GM23338 (cell line): Measurements from ENCODE around the gene RYR3. TPM values are rescaled to one million over a fixed set of nuclear protein-coding genes. Genes with fewer than 3 reads are reported as not detected.

ENCODE experiments used
- ATAC-seq: fragments of 200-7000 bp; cut with Tn5 transposase; 3 replicates; pipeline ENCODE4 v1.9.1; 2020
- DNase-seq: peaks from one replicate; pipeline ENCODE4 v3.0.0-alpha.2; 2015; ENCODE audit warnings: low spot score
- H2AFZ ChIP-seq: fragments of 200-600 bp; sonication (generic); 2 replicates; pipeline ENCODE4 v1.8.0; 2016; ENCODE audit warnings: antibody characterized with exemption, mild to moderate bottlenecking, moderate library complexity
- H3F3A ChIP-seq: fragments of 200-600 bp; sonication (generic); replicated peaks from 2 replicates; pipeline ENCODE4 v1.8.0; 2017; ENCODE audit warnings: antibody characterized with exemption, mixed run types, low read depth
- H3K27ac ChIP-seq: fragments of 200-600 bp; sonication (generic); 2 replicates; pipeline ENCODE4 v1.6.1; 2016; ENCODE audit warnings: low read depth
- H3K27me3 ChIP-seq: fragments of 200-600 bp; sonication (generic); 2 replicates; pipeline ENCODE4 v1.8.0; 2016; ENCODE audit warnings: mild to moderate bottlenecking, mixed run types, moderate library complexity; ENCODE audit not compliant: insufficient read depth
- H3K36me3 ChIP-seq: fragments of 200-600 bp; sonication (generic); 2 replicates; pipeline ENCODE4 v1.8.0; 2016; ENCODE audit warnings: mild to moderate bottlenecking; ENCODE audit not compliant: insufficient read depth
- H3K4me1 ChIP-seq: fragments of 200-600 bp; sonication (generic); 2 replicates; pipeline ENCODE4 v1.8.0; 2016; ENCODE audit warnings: mild to moderate bottlenecking, moderate library complexity; ENCODE audit not compliant: insufficient read depth
- H3K4me2 ChIP-seq: fragments of 200-600 bp; sonication (generic); 2 replicates; pipeline ENCODE4 v1.7.1; 2017; ENCODE audit warnings: mixed run types
- H3K4me3 ChIP-seq: fragments of 200-600 bp; sonication (generic); 2 replicates; pipeline ENCODE4 v1.6.1; 2016; ENCODE audit warnings: mixed run types
- H3K79me2 ChIP-seq: fragments of 200-600 bp; sonication (generic); replicated peaks from 2 replicates; pipeline ENCODE4 v1.8.0; 2017; ENCODE audit warnings: mild to moderate bottlenecking; ENCODE audit not compliant: insufficient read depth
- H3K9me2 ChIP-seq: fragments of 200-600 bp; sonication (generic); 2 replicates; pipeline ENCODE4 v1.8.0; 2017; ENCODE audit not compliant: insufficient read depth
- H4K20me1 ChIP-seq: fragments of 200-600 bp; sonication (generic); replicated peaks from 2 replicates; pipeline ENCODE4 v1.8.0; 2017; ENCODE audit warnings: mild to moderate bottlenecking; ENCODE audit not compliant: insufficient read depth
- H3K27ac Mint-ChIP-seq: 2 replicates; pipeline ENCODE4 v1.8.0; 2020; ENCODE audit warnings: inconsistent platforms, mild to moderate bottlenecking, moderate library complexity, mixed read lengths
- H3K27me3 Mint-ChIP-seq: 3 replicates; pipeline ENCODE4 v1.8.0; 2022; ENCODE audit warnings: low read depth, mild to moderate bottlenecking, moderate library complexity, mixed read lengths, inconsistent platforms; ENCODE audit not compliant: insufficient read depth, poor library complexity
- H3K36me3 Mint-ChIP-seq: 3 replicates; pipeline ENCODE4 v1.8.0; 2021; ENCODE audit warnings: low read depth, mild to moderate bottlenecking, inconsistent platforms, moderate library complexity, mixed read lengths
- H3K4me1 Mint-ChIP-seq: 3 replicates; pipeline ENCODE4 v1.8.0; 2020; ENCODE audit warnings: mild to moderate bottlenecking, inconsistent platforms, mixed read lengths
- H3K4me3 Mint-ChIP-seq: 3 replicates; pipeline ENCODE4 v1.8.0; 2021; ENCODE audit warnings: moderate library complexity, mild to moderate bottlenecking, inconsistent platforms, mixed read lengths
- H3K9me3 Mint-ChIP-seq: 3 replicates; pipeline ENCODE4 v1.8.0; 2020; ENCODE audit warnings: moderate library complexity, mild to moderate bottlenecking, inconsistent platforms, mixed read lengths
- EZH2 ChIP-seq: fragments of 200-600 bp; sonication (generic); IDR thresholded peaks from one replicate; pipeline ENCODE4 v1.8.0; 2017; ENCODE audit warnings: antibody characterized with exemption, mild to moderate bottlenecking, low read depth; ENCODE audit not compliant: unreplicated experiment
- EZH2phosphoT487 ChIP-seq: fragments of 200-600 bp; sonication (generic); IDR thresholded peaks from one replicate; pipeline ENCODE4 v1.8.1; 2018; ENCODE audit warnings: antibody characterized with exemption; ENCODE audit not compliant: unreplicated experiment
- NANOG ChIP-seq: IDR thresholded peaks from 2 replicates; pipeline ENCODE4 v1.6.1; 2016; ENCODE audit warnings: antibody characterized with exemption, borderline replicate concordance
- STAT1 ChIP-seq: IDR thresholded peaks from one replicate; pipeline ENCODE4 v1.6.1; 2016; ENCODE audit warnings: antibody characterized with exemption; ENCODE audit not compliant: unreplicated experiment
- ZNF114 ChIP-seq: fragments of 250-450 bp; sonication (Bioruptor Pico); IDR thresholded peaks from 2 replicates; pipeline ENCODE4 v1.5.0; 2020; ENCODE audit warnings: mild to moderate bottlenecking, moderate library complexity
- polyA plus RNA-seq: library from polyadenylated mRNA; unstranded; fragments of >200 nt; fragmentation: Nextera tagmentation; extraction: Ambion mirVana; gene quantifications from 2 replicates; pipeline ENCODE4 v1.2.1, GENCODE V29; 2016
- total RNA-seq: library from RNA; depleted of rRNA; stranded (reverse); fragments of >200 nt; shearing (Covaris generic); gene quantifications from 2 replicates; pipeline ENCODE4 v1.2.3, GENCODE V29; 2014
- TF ChIP-seq, protein P1 (sequence below): fragments of 250-450 bp; sonication (Bioruptor Pico); IDR thresholded peaks from 2 replicates; pipeline ENCODE4 v1.5.0; 2020; ENCODE audit warnings: mild to moderate bottlenecking, moderate library complexity
- TF ChIP-seq, protein P2 (sequence below), 2 experiments: fragments of 200-600 bp in 1 of 2; sonication (generic) in 1 of 2; conservative IDR thresholded peaks; 2 replicates each; pipeline versions ENCODE4 v1.5.1 to v1.6.1; 2016 to 2017; ENCODE audit warnings: antibody characterized with exemption in 2 of 2, low read depth in 2 of 2, mild to moderate bottlenecking in 2 of 2, moderate library complexity in 1 of 2

Gene RYR3
- total and polyA plus RNA-seq, 2 experiments from 2014 or later, result 1.1 to 1.2 TPM

GRCh38 chr15:33419701-33420100 is 108.9 kb downstream of the RYR3 start (continued):
- TF ChIP-seq, protein P1, sequence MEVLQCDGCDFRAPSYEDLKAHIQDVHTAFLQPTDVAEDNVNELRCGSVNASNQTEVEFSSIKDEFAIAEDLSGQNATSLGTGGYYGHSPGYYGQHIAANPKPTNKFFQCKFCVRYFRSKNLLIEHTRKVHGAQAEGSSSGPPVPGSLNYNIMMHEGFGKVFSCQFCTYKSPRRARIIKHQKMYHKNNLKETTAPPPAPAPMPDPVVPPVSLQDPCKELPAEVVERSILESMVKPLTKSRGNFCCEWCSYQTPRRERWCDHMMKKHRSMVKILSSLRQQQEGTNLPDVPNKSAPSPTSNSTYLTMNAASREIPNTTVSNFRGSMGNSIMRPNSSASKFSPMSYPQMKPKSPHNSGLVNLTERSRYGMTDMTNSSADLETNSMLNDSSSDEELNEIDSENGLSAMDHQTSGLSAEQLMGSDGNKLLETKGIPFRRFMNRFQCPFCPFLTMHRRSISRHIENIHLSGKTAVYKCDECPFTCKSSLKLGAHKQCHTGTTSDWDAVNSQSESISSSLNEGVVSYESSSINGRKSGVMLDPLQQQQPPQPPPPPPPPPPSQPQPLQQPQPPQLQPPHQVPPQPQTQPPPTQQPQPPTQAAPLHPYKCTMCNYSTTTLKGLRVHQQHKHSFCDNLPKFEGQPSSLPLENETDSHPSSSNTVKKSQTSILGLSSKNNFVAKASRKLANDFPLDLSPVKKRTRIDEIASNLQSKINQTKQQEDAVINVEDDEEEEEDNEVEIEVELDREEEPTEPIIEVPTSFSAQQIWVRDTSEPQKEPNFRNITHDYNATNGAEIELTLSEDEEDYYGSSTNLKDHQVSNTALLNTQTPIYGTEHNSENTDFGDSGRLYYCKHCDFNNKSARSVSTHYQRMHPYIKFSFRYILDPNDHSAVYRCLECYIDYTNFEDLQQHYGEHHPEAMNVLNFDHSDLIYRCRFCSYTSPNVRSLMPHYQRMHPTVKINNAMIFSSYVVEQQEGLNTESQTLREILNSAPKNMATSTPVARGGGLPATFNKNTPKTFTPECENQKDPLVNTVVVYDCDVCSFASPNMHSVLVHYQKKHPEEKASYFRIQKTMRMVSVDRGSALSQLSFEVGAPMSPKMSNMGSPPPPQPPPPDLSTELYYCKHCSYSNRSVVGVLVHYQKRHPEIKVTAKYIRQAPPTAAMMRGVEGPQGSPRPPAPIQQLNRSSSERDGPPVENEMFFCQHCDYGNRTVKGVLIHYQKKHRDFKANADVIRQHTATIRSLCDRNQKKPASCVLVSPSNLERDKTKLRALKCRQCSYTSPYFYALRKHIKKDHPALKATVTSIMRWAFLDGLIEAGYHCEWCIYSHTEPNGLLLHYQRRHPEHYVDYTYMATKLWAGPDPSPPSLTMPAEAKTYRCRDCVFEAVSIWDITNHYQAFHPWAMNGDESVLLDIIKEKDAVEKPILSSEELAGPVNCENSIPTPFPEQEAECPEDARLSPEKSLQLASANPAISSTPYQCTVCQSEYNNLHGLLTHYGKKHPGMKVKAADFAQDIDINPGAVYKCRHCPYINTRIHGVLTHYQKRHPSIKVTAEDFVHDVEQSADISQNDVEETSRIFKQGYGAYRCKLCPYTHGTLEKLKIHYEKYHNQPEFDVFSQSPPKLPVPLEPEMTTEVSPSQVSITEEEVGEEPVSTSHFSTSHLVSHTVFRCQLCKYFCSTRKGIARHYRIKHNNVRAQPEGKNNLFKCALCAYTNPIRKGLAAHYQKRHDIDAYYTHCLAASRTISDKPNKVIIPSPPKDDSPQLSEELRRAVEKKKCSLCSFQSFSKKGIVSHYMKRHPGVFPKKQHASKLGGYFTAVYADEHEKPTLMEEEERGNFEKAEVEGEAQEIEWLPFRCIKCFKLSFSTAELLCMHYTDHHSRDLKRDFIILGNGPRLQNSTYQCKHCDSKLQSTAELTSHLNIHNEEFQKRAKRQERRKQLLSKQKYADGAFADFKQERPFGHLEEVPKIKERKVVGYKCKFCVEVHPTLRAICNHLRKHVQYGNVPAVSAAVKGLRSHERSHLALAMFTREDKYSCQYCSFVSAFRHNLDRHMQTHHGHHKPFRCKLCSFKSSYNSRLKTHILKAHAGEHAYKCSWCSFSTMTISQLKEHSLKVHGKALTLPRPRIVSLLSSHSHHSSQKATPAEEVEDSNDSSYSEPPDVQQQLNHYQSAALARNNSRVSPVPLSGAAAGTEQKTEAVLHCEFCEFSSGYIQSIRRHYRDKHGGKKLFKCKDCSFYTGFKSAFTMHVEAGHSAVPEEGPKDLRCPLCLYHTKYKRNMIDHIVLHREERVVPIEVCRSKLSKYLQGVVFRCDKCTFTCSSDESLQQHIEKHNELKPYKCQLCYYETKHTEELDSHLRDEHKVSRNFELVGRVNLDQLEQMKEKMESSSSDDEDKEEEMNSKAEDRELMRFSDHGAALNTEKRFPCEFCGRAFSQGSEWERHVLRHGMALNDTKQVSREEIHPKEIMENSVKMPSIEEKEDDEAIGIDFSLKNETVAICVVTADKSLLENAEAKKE, result no peak
- TF ChIP-seq ZNF114 (CRISPR knock-in tag) (no peak), EZH2phosphoT487 (no peak), STAT1 (no peak)
- TF ChIP-seq, protein P2, sequence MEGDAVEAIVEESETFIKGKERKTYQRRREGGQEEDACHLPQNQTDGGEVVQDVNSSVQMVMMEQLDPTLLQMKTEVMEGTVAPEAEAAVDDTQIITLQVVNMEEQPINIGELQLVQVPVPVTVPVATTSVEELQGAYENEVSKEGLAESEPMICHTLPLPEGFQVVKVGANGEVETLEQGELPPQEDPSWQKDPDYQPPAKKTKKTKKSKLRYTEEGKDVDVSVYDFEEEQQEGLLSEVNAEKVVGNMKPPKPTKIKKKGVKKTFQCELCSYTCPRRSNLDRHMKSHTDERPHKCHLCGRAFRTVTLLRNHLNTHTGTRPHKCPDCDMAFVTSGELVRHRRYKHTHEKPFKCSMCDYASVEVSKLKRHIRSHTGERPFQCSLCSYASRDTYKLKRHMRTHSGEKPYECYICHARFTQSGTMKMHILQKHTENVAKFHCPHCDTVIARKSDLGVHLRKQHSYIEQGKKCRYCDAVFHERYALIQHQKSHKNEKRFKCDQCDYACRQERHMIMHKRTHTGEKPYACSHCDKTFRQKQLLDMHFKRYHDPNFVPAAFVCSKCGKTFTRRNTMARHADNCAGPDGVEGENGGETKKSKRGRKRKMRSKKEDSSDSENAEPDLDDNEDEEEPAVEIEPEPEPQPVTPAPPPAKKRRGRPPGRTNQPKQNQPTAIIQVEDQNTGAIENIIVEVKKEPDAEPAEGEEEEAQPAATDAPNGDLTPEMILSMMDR (conservative IDR thresholded peaks at IDR 0.05; ENCODE audit: low read depth in 2 of 2), result no peak

DNA sequence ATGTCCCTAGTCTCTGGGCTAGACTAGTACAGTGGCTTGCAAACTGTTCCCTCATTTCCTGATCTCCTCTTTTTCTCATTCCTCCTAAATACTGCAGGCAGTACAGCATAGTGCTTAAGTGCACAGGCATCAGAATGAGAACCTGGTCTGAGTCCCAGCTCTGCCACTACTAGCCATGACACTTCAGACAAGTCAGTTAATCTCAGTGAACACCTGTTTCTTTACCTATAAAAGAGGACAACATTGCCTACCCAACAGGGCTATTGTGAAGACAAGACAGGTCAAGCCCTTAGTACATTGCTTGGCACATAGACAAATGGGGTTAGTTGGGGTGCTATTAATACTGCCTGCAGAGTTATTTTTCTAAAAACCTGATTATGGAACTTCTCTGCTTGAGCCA is 113.3 kb downstream of the RYR3 start:
- H3K27ac Mint-ChIP-seq, result no peak overlapping the region
- ATAC-seq, result no peak
- no peak for DNase-seq

More for the DNA sequence above, 113.3 kb downstream of the RYR3 start:
- Histone ChIP-seq H3K27me3 (no peaks in the 10 kb centered on the region), H3K36me3 (no peaks in the 10 kb centered on the region), H2AFZ (no peak overlapping the region), H3F3A (no peaks in the 10 kb centered on the region), H3K4me3 (no peak overlapping the region), H3K4me1 (no peaks in the 10 kb centered on the region), H3K4me2 (no peak overlapping the region), H3K9me2 (no peaks in the 10 kb centered on the region), H3K79me2 (no peaks in the 10 kb centered on the region), H4K20me1 (no peaks in the 10 kb centered on the region), H3K27ac (no peak overlapping the region)
- TF ChIP-seq NANOG (no peak), EZH2 (no peak)
- Mint-ChIP-seq H3K27me3 (peaks cover 2% of the 10 kb centered on the region), H3K36me3 (no peaks in the 10 kb centered on the region), H3K4me1 (no peaks in the 10 kb centered on the region), H3K9me3 (no peaks in the 10 kb centered on the region), H3K4me3 (no peak overlapping the region)
